Colonic mucosa (tissue), 4 donors: Measurements from ENCODE around the gene CCDC178. TPM values are rescaled to one million over a fixed set of nuclear protein-coding genes. Genes with fewer than 3 reads are reported as not detected.

Experiments used
- DNase-seq: peaks from one replicate; pipeline ENCODE4 v3.0.0-alpha.2; 2020
- H3K27ac ChIP-seq: fragments of 200-600 bp; one replicate; pipeline ENCODE4 v1.8.0; 2021
- H3K27me3 ChIP-seq: fragments of 200-600 bp; one replicate; pipeline ENCODE4 v1.8.0; 2021
- H3K36me3 ChIP-seq: fragments of 200-600 bp; one replicate; pipeline ENCODE4 v1.8.0; 2021
- H3K4me1 ChIP-seq: fragments of 200-600 bp; one replicate; pipeline ENCODE4 v1.8.0; 2021; ENCODE audit warnings: mild to moderate bottlenecking
- H3K4me3 ChIP-seq: fragments of 200-600 bp; one replicate; pipeline ENCODE4 v1.8.0; 2021
- H3K9ac ChIP-seq, 2 donors: one replicate each; pipeline ENCODE4 v1.7.0; 2013; ENCODE audit warnings: control low read depth in 2 of 2, low read depth in 2 of 2, low read length in 2 of 2
- H3K9me3 ChIP-seq: fragments of 200-600 bp; one replicate; pipeline ENCODE4 v1.8.0; 2021
- intact Hi-C: fragments of 100-400 bp; cut with DNase I; formaldehyde crosslinking; loops from one replicate; pipeline ENCODE4 v1.14.1; 2022
- total RNA-seq, 2 donors: library from RNA; stranded (reverse); fragmentation: NEBNext Ultra II Directional in 1 of 2; extraction: Animal tissue kit (Norgen Biotek cat#: 25700) in 1 of 2; gene quantifications; one replicate each; pipeline ENCODE4 v1.2.1, GENCODE V29; 2021
- TF ChIP-seq, protein P1 (sequence below): fragments of 200-600 bp; IDR thresholded peaks from one replicate; pipeline ENCODE4 v1.8.0; 2022; ENCODE audit warnings: antibody characterized with exemption, mild to moderate bottlenecking
- donor health status: healthy.
- donor health status: DM: no; HTN: no; CAD: no.
- donor health status: DM: no; HTN: no; CAD: no.

The CCDC178 gene
- total RNA-seq, 2 donors from 2014 or later = not detected

DNA sequence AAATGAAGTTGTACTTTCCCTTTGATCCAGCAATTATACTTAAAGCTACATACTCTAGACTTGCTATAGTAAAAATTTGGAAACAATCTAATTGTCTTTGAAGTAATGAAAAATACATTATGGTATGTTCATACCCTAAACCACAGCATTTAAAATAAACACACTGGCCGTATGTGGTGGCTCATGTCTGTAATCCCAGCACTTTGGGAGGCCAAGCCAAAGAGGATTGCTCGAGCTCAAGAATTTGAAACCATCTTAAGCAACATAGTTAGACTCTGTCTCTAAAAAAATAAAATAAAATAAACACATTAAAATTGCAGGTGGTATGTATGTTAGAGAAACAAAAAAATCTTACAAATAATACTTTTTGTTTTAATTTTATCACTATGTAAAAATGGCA lies 459.6 kb downstream of the CCDC178 start:
- intact Hi-C loops = no loop called here
- Histone ChIP-seq H3K27me3 (no peaks in the 10 kb centered on the region), H3K4me1 (no peaks in the 10 kb centered on the region), H3K27ac (no peak overlapping the region), H3K9me3 (no peaks in the 10 kb centered on the region), H3K9ac (no peak overlapping the region), H3K4me3 (no peak overlapping the region), H3K36me3 (no peaks in the 10 kb centered on the region)
- DNase-seq = no peak
- TF ChIP-seq, protein P1, sequence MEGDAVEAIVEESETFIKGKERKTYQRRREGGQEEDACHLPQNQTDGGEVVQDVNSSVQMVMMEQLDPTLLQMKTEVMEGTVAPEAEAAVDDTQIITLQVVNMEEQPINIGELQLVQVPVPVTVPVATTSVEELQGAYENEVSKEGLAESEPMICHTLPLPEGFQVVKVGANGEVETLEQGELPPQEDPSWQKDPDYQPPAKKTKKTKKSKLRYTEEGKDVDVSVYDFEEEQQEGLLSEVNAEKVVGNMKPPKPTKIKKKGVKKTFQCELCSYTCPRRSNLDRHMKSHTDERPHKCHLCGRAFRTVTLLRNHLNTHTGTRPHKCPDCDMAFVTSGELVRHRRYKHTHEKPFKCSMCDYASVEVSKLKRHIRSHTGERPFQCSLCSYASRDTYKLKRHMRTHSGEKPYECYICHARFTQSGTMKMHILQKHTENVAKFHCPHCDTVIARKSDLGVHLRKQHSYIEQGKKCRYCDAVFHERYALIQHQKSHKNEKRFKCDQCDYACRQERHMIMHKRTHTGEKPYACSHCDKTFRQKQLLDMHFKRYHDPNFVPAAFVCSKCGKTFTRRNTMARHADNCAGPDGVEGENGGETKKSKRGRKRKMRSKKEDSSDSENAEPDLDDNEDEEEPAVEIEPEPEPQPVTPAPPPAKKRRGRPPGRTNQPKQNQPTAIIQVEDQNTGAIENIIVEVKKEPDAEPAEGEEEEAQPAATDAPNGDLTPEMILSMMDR = no peak

DNA sequence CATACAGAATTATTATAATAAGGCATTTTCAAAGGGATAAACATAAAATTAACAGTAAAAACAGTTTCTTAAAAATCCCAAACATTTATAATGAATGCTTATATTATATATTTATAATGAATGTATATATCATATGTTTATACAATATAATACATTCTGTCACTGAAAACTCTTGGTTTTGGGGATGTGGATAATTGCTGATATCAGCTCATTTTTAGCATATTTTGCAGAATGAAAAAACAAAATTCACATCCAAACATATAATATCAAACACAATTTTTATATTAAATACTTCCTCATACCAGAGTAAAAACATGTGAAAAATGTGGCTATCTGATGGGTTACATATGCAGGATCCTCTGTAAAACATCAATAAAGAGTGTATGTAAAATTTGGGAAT lies 465.0 kb downstream of the CCDC178 start:
- Histone ChIP-seq H3K9ac (no peak overlapping the region), H3K27me3 (no peaks in the 10 kb centered on the region), H3K4me3 (no peak overlapping the region), H3K4me1 (no peaks in the 10 kb centered on the region), H3K27ac (no peak overlapping the region), H3K36me3 (no peaks in the 10 kb centered on the region), H3K9me3 (no peaks in the 10 kb centered on the region)
- TF ChIP-seq, protein P1 = no peak
- DNase-seq = no peak
- intact Hi-C loops = no loop called here

DNA sequence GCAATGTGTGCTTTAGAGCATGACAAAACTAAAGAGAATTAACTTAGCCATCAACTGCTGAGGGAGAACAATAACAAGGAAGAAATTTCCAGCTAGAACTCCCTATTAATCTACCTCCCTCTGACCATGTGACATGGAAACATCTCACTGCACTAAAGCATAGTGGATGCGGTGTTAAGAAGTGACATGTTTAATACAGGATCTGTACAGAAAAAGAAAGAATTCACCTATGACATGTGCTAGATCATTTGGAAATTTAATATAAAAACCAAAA lies 465.4 kb downstream of the CCDC178 start:
- H3K4me1 ChIP-seq = no peaks in the 10 kb centered on the region
- no peak for DNase-seq
- H3K9me3 ChIP-seq = no peaks in the 10 kb centered on the region
- no peak overlapping the region for H3K4me3 ChIP-seq
- no peaks in the 10 kb centered on the region for H3K27me3 ChIP-seq
- H3K9ac ChIP-seq = no peak overlapping the region
- TF ChIP-seq, protein P1 = no peak
- intact Hi-C loops = no loop called here
- H3K36me3 ChIP-seq = no peaks in the 10 kb centered on the region
- no peak overlapping the region for H3K27ac ChIP-seq

DNA sequence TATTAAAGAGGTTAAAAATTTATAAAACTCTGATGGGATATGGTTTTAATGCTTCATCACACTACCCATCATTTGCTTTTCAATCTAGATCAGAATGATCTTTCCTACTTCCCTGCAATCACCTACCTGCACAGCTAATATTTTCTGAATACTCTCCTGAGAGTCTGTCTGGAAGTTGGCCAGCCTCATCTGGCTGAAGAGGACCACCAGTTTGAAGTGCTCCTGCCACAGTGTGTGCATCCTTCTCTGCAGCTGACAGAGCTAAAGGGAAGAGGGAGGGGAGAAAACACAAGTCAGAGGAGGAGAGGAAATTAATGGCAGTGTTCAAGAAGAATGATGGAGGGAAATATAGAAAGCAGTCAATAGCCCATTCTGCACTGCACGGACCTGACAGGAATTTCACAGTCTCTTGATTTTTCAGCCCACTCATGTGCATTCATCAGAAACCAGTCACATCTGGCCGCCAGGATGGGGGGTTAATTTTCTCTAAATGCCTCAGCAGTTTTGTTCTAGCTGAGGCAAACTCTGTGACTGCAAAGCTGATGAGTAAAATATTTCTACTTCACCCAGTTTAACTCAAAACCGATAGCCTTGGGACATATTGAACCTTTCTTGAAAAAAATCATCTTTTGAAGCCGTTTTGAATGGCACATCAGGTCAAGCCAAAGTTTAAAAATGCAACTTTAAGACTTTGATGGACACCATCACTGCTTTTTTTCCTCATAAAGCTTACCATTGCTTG lies 465.9 kb downstream of the CCDC178 start:
- no peaks in the 10 kb centered on the region for H3K9me3 ChIP-seq
- no peak for DNase-seq
- H3K27me3 ChIP-seq = no peaks in the 10 kb centered on the region
- H3K27ac ChIP-seq = no peak overlapping the region
- TF ChIP-seq, protein P1 = no peak
- no peaks in the 10 kb centered on the region for H3K36me3 ChIP-seq
- intact Hi-C loops = no loop called here
- no peak overlapping the region for H3K9ac ChIP-seq
- H3K4me1 ChIP-seq = no peaks in the 10 kb centered on the region
- H3K4me3 ChIP-seq = no peak overlapping the region

DNA sequence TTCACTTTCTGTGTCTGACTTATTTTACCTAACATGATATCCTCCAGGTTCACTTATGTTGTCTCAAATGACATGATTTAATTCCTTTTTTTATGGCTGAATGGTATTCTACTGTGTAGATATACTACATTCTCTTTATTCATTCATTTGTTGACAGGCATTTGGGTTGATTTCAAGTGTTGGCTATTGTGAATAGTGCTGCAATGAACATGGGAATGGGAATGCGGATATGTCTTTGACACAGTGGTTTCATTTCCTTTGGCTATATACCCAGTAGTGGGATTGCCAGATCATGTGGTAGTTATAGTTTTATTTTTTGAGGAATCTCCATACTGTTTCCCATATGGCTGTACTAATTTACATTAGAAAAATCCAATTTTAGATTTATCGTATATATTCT lies 472.3 kb downstream of the CCDC178 start:
- Histone ChIP-seq H3K27me3 (no peaks in the 10 kb centered on the region), H3K27ac (no peak overlapping the region), H3K36me3 (no peaks in the 10 kb centered on the region), H3K4me3 (no peak overlapping the region), H3K9me3 (no peaks in the 10 kb centered on the region), H3K9ac (no peak overlapping the region), H3K4me1 (no peaks in the 10 kb centered on the region)
- DNase-seq = no peak
- intact Hi-C loops = no loop called here
- TF ChIP-seq, protein P1 = no peak
